Midbrain (tissue), 1 donor: ENCODE results near the gene ATF2.

Experiments
- DNase-seq: peaks from one replicate; lab custom pipeline; 2025; lab: John Stamatoyannopoulos, UW

The ATF2 gene

GRCh38 chr2:175025946-175026345 is 142.1 kb downstream of the ATF2 start:
- no peak for DNase-seq

GRCh38 chr2:175025233-175025632 is 142.8 kb downstream of the ATF2 start:
- no peak for DNase-seq

- DNase-seq: no peak
Measured at GRCh38 chr2:175022923-175023322, 145.1 kb downstream of the ATF2 start.
